ENCODE measurements around the gene CPNE9.
"Not testable (repeated sequence)": the region's sequence is repeated elsewhere in the genome, so short reads cannot be mapped to it uniquely, and the experiment has no call there.

CPNE9 gene

DNA sequence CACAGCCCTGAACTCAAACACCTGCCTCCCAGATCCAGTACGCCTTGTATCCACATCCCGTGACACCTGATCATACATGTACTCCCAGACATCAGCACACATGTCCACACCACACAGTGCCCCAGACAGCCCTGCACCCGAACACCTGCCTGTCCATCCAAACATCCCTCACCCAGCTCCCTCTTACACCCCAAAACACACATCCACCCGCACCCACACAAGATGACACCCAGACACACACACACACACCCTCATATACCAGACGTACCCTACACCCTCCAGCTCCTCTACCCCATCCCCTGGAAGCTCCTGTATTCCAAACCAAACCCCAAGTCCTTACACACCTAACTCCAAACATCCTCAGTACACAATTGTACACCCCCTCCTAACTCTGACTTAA lies 65.4 kb downstream of the CPNE9 start:
- TF ChIP-seq CSDC2 (CRISPR knock-in tag; IDR thresholded peaks at IDR 0.05): no peak
- TF ChIP-seq, protein P1, sequence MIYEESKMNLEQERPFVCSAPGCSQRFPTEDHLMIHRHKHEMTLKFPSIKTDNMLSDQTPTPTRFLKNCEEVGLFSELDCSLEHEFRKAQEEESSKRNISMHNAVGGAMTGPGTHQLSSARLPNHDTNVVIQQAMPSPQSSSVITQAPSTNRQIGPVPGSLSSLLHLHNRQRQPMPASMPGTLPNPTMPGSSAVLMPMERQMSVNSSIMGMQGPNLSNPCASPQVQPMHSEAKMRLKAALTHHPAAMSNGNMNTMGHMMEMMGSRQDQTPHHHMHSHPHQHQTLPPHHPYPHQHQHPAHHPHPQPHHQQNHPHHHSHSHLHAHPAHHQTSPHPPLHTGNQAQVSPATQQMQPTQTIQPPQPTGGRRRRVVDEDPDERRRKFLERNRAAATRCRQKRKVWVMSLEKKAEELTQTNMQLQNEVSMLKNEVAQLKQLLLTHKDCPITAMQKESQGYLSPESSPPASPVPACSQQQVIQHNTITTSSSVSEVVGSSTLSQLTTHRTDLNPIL (CRISPR knock-in tag; IDR thresholded peaks at IDR 0.05; ENCODE audit: low read depth): no peak
- peak; percentile 8 for ATAC-seq

DNA sequence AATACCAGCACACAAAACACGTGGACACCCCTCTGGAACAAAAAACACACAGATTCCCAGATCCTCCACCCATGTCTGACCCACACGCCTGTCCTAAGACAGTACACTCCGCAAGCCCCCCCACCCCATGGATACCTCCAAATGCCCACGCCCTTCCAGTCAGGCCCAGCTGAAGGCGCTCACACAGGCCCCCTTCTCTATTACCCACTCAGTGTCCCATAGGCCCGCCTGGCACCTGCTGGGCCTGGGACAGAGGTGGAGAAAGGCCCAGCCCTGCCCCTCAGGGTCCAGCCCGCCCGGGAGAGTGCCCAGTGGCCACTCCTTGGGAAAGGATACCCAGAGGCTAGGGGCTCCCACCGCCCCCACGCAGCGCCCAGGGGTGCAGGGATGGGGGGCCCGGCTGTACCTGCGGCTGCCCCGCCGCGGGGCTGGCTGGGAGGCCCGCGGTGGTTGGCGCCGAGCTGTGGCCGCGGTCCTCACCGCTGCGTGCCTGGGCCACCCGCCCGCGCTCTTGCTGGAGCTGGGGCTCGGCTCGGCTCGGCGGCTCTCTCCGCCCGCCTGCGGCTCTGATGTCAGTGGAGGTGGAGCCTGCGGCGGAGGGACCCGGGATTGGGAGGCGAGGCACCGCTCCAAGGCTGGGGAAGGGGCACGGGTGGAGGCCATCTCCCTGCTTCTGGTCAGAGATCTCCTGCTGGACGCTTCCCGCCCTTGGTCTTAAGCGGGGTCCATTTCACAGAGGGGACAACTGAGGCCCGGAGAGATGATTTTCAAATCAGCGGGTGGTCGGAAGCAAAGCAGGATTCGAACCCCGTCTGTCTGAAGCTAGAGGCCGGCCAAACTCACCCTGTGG lies 66.0 kb downstream of the CPNE9 start, which contains the start of gene CAMK1:
CAMK1 (minus strand) TSS at position 522 of the 850 bp plus-strand sequence. CDS start 2,198 bp downstream, outside the sequence.
- ATAC-seq: peak; percentile 98
- TF ChIP-seq, protein P2, sequence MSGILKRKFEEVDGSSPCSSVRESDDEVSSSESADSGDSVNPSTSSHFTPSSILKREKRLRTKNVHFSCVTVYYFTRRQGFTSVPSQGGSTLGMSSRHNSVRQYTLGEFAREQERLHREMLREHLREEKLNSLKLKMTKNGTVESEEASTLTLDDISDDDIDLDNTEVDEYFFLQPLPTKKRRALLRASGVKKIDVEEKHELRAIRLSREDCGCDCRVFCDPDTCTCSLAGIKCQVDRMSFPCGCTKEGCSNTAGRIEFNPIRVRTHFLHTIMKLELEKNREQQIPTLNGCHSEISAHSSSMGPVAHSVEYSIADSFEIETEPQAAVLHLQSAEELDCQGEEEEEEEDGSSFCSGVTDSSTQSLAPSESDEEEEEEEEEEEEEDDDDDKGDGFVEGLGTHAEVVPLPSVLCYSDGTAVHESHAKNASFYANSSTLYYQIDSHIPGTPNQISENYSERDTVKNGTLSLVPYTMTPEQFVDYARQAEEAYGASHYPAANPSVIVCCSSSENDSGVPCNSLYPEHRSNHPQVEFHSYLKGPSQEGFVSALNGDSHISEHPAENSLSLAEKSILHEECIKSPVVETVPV (CRISPR knock-in tag; IDR thresholded peaks at IDR 0.05): no peak
- TF ChIP-seq ESRRG (CRISPR knock-in tag; IDR thresholded peaks at IDR 0.05) (no peak), BACH2 (CRISPR knock-in tag; IDR thresholded peaks at IDR 0.05; ENCODE audit: borderline replicate concordance) (no peak), ZFP3 (CRISPR knock-in tag; IDR thresholded peaks at IDR 0.05) (no peak), CSDC2 (CRISPR knock-in tag; IDR thresholded peaks at IDR 0.05) (no peak), ZFP30 (CRISPR knock-in tag; IDR thresholded peaks at IDR 0.05) (no peak), ZNF70 (CRISPR knock-in tag; IDR thresholded peaks at IDR 0.05) (no peak), TCF4 (CRISPR knock-in tag; IDR thresholded peaks at IDR 0.05; ENCODE audit: borderline replicate concordance) (no peak)

DNA sequence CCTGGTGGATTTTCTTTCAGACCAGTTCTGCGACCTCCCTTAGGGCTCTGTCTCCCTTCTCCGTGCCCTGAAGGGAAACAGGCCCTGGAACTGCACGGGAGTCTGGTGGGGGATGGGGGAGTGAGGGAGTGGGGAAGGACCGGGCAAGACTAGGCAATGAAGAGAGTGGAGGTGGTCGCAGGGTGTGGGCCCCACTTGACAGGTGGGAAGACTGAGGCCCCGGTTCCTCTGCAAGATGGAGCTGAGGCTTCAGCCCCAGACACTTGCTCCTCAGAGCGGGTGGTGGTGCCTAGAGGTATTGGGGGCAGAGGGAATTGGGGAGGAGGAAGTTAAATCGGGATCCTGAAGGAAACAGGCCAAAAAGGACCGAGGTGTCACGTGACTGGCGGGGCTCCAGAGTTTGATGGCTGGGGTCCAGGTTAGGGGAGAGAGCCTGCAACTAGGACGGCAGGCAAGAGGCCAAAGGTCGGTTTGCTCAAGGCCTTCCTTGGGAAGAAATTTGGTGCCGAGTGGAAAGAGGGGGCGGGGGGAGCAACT lies 66.7 kb downstream of the CPNE9 start:
- TF ChIP-seq, protein P3, sequence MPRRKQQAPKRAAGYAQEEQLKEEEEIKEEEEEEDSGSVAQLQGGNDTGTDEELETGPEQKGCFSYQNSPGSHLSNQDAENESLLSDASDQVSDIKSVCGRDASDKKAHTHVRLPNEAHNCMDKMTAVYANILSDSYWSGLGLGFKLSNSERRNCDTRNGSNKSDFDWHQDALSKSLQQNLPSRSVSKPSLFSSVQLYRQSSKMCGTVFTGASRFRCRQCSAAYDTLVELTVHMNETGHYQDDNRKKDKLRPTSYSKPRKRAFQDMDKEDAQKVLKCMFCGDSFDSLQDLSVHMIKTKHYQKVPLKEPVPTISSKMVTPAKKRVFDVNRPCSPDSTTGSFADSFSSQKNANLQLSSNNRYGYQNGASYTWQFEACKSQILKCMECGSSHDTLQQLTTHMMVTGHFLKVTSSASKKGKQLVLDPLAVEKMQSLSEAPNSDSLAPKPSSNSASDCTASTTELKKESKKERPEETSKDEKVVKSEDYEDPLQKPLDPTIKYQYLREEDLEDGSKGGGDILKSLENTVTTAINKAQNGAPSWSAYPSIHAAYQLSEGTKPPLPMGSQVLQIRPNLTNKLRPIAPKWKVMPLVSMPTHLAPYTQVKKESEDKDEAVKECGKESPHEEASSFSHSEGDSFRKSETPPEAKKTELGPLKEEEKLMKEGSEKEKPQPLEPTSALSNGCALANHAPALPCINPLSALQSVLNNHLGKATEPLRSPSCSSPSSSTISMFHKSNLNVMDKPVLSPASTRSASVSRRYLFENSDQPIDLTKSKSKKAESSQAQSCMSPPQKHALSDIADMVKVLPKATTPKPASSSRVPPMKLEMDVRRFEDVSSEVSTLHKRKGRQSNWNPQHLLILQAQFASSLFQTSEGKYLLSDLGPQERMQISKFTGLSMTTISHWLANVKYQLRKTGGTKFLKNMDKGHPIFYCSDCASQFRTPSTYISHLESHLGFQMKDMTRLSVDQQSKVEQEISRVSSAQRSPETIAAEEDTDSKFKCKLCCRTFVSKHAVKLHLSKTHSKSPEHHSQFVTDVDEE (CRISPR knock-in tag; IDR thresholded peaks at IDR 0.05): no peak
- TF ChIP-seq ZC3H10 (CRISPR knock-in tag; IDR thresholded peaks at IDR 0.05) (no peak), BACH2 (CRISPR knock-in tag; IDR thresholded peaks at IDR 0.05; ENCODE audit: borderline replicate concordance) (no peak), PPARA (CRISPR knock-in tag; IDR thresholded peaks at IDR 0.05; ENCODE audit: borderline replicate concordance) (no peak)
- ATAC-seq: no peak

DNA sequence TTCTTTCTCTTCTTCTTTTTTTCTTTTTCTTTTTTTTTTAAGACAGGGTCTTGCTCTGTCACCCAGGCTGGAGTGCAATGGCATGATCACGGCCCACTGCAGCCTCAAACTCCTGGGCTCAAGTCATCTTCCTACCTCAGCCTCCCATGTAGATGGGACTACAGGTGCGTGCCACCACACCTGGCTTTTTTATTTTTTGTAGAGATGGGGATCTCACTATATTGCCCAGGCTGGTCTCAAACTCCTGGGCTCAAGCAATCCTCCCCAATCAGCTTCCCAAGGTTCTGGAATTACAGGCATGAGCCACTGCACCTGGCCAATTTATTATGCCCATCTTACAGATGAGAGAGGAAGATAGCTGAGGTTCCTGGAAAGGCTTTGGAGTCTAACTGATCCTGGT lies 67.4 kb downstream of the CPNE9 start:
- ATAC-seq: not testable (repeated sequence)

DNA sequence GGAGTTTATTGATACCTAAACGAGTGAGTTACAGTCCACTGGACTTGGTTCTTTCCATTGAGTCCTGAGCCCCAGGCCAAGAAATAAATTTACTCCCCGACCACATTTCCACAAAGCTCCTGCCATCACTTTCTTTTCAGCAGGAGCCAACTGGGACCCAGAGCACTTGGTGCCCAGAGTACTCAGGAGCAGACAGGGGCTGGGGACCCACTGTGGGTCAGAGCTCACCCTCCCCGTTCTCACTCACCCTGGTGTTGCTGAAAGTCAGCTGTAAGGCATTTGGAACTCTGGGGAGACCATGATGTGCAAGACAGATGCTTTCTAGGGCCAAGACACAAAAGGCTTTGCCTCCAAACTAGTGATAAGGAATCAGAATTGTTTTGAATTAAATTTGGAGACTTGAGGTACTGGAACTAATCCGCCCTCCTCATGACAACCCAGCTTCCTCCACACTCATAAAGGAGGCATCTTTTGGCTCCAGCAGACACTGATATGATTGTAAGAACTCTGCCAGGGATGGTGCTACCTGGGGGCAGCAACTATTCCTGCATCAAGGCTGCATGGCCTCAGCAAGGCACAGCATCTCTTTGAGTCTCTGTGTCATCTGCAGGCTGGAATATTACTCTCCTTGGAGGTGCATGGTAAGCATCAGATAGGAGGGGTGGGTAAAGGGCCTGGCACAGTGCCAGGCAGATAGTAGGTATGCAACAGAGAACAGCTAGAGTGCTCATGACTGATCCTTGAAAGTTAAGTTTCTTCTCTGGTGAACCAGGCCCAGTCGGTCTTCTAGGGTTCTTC lies 73.5 kb downstream of the CPNE9 start:
- ATAC-seq: no peak
- no peak for TF ChIP-seq OSR1 (CRISPR knock-in tag; IDR thresholded peaks at IDR 0.05)
- no peak for TF ChIP-seq PPARA (CRISPR knock-in tag; IDR thresholded peaks at IDR 0.05; ENCODE audit: borderline replicate concordance)
- TF ChIP-seq ISL1 (CRISPR knock-in tag; IDR thresholded peaks at IDR 0.05): no peak
- TF ChIP-seq RARB (CRISPR knock-in tag; IDR thresholded peaks at IDR 0.05): no peak
- TF ChIP-seq ZNF565 (CRISPR knock-in tag; conservative IDR thresholded peaks at IDR 0.05; ENCODE audit: low read depth): no peak
- TF ChIP-seq ZNF70 (CRISPR knock-in tag; IDR thresholded peaks at IDR 0.05): no peak
- TF ChIP-seq, protein P1 (CRISPR knock-in tag; IDR thresholded peaks at IDR 0.05; ENCODE audit: low read depth): no peak
- TF ChIP-seq ZFP3 (CRISPR knock-in tag; IDR thresholded peaks at IDR 0.05): no peak
- no peak for TF ChIP-seq CSDC2 (CRISPR knock-in tag; IDR thresholded peaks at IDR 0.05)
- TF ChIP-seq, protein P3 (CRISPR knock-in tag; IDR thresholded peaks at IDR 0.05): no peak
- TF ChIP-seq, protein P2 (CRISPR knock-in tag; IDR thresholded peaks at IDR 0.05): no peak
- TF ChIP-seq, protein P4, sequence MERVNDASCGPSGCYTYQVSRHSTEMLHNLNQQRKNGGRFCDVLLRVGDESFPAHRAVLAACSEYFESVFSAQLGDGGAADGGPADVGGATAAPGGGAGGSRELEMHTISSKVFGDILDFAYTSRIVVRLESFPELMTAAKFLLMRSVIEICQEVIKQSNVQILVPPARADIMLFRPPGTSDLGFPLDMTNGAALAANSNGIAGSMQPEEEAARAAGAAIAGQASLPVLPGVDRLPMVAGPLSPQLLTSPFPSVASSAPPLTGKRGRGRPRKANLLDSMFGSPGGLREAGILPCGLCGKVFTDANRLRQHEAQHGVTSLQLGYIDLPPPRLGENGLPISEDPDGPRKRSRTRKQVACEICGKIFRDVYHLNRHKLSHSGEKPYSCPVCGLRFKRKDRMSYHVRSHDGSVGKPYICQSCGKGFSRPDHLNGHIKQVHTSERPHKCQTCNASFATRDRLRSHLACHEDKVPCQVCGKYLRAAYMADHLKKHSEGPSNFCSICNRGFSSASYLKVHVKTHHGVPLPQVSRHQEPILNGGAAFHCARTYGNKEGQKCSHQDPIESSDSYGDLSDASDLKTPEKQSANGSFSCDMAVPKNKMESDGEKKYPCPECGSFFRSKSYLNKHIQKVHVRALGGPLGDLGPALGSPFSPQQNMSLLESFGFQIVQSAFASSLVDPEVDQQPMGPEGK (CRISPR knock-in tag; IDR thresholded peaks at IDR 0.05; ENCODE audit: borderline replicate concordance): no peak

Data from SK-N-SH treated with all-trans-retinoic acid at 6 μM for 48 hours (cell line).